Neural progenitor cell (in vitro differentiated cells): ENCODE measurements around the gene PPM1A. TPM values are rescaled to one million over a fixed set of nuclear protein-coding genes. Genes with fewer than 3 reads are reported as not detected.

Experiments
- DNase-seq: peaks from one replicate; pipeline ENCODE4 v3.0.0-alpha.2; 2016; ENCODE audit warnings: low spot score
- H2AFZ ChIP-seq: fragments of 200-600 bp; sonication (generic); replicated peaks from 2 replicates; pipeline ENCODE4 v1.6.1; 2016; ENCODE audit warnings: antibody characterized with exemption
- H3F3A ChIP-seq: fragments of 200-600 bp; sonication (generic); 2 replicates; pipeline ENCODE4 v1.6.1; 2016; ENCODE audit warnings: antibody characterized with exemption, low read depth
- H3K27ac ChIP-seq: fragments of 200-600 bp; sonication (generic); 2 replicates; pipeline ENCODE4 v1.5.1; 2016; ENCODE audit warnings: mild to moderate bottlenecking
- H3K27me3 ChIP-seq: fragments of 200-600 bp; sonication (generic); 2 replicates; pipeline ENCODE4 v1.6.1; 2016; ENCODE audit warnings: mild to moderate bottlenecking, moderate library complexity
- H3K36me3 ChIP-seq: fragments of 200-600 bp; sonication (generic); 2 replicates; pipeline ENCODE4 v1.5.1; 2016
- H3K4me1 ChIP-seq: fragments of 200-600 bp; sonication (generic); 2 replicates; pipeline ENCODE4 v1.6.1; 2016; ENCODE audit warnings: mixed run types
- H3K4me2 ChIP-seq: fragments of 200-600 bp; sonication (generic); 2 replicates; pipeline ENCODE4 v1.6.1; 2016
- H3K4me3 ChIP-seq: fragments of 200-600 bp; sonication (generic); 2 replicates; pipeline ENCODE4 v1.5.1; 2016
- H3K79me2 ChIP-seq: fragments of 200-600 bp; sonication (generic); 2 replicates; pipeline ENCODE4 v1.6.1; 2016; ENCODE audit warnings: low read depth
- H3K9ac ChIP-seq: fragments of 200-600 bp; sonication (generic); 2 replicates; pipeline ENCODE4 v1.6.1; 2016
- H3K9me3 ChIP-seq: fragments of 200-600 bp; sonication (generic); 2 replicates; pipeline ENCODE4 v1.5.1; 2016; ENCODE audit warnings: low read depth
- H4K20me1 ChIP-seq: fragments of 200-600 bp; sonication (generic); 2 replicates; pipeline ENCODE4 v1.6.1; 2016; ENCODE audit warnings: low read depth
- H3K27ac Mint-ChIP-seq: 3 replicates; pipeline ENCODE4 v1.8.0; 2021; ENCODE audit warnings: mixed read lengths
- H3K27me3 Mint-ChIP-seq: 2 replicates; pipeline ENCODE4 v1.8.0; 2022; ENCODE audit warnings: low read depth, mild to moderate bottlenecking, inconsistent platforms, moderate library complexity, mixed read lengths; ENCODE audit not compliant: insufficient read depth
- H3K36me3 Mint-ChIP-seq: 3 replicates; pipeline ENCODE4 v1.8.0; 2021; ENCODE audit warnings: mixed read lengths
- H3K4me1 Mint-ChIP-seq: 3 replicates; pipeline ENCODE4 v1.8.0; 2021; ENCODE audit warnings: mixed read lengths
- H3K4me3 Mint-ChIP-seq: 3 replicates; pipeline ENCODE4 v1.8.0; 2021; ENCODE audit warnings: mild to moderate bottlenecking, moderate library complexity, mixed read lengths
- H3K9me3 Mint-ChIP-seq: 3 replicates; pipeline ENCODE4 v1.8.0; 2020; ENCODE audit warnings: mixed read lengths
- CTCF ChIP-seq: fragments of 200-600 bp; sonication (generic); IDR thresholded peaks from 2 replicates; pipeline ENCODE4 v1.5.1; 2017; ENCODE audit warnings: antibody characterized with exemption, mild to moderate bottlenecking
- EZH2 ChIP-seq: fragments of 200-600 bp; sonication (generic); IDR thresholded peaks from 2 replicates; pipeline ENCODE4 v1.6.1; 2017; ENCODE audit warnings: antibody characterized with exemption, mild to moderate bottlenecking, moderate library complexity
- EZH2phosphoT487 ChIP-seq: fragments of 200-600 bp; sonication (generic); IDR thresholded peaks from 2 replicates; pipeline ENCODE4 v1.6.1; 2017; ENCODE audit warnings: antibody characterized with exemption
- total RNA-seq: library from RNA; depleted of rRNA; stranded (reverse); fragments of >200 nt; gene quantifications from 2 replicates; pipeline ENCODE4 v1.2.3, GENCODE V29; 2015; ENCODE audit warnings: low replicate concordance

The PPM1A gene
- total RNA-seq, 1 donor from 2014 or later = 55.0 TPM

GRCh38 chr14:60215520-60216420 is 33.3 kb upstream of the PPM1A start:
- H3F3A ChIP-seq = peaks cover 7% of the 10 kb centered on the region
- H3K4me3 ChIP-seq = no peak overlapping the region
- H3K4me1 ChIP-seq = peaks cover 22% of the 10 kb centered on the region
- peak overlapping the region; percentile 40 for H2AFZ ChIP-seq
- TF ChIP-seq EZH2phosphoT487 = no peak
- no peak for TF ChIP-seq EZH2
- no peak for TF ChIP-seq CTCF
- Mint-ChIP-seq H3K9me3 (no peaks in the 10 kb centered on the region), H3K36me3 (no peaks in the 10 kb centered on the region), H3K27me3 (peaks cover 2% of the 10 kb centered on the region), H3K4me1 (peaks cover 20% of the 10 kb centered on the region), H3K27ac (no peak overlapping the region), H3K4me3 (no peak overlapping the region)
- H4K20me1 ChIP-seq = no peaks in the 10 kb centered on the region
- H3K27ac ChIP-seq = no peak overlapping the region
- H3K9me3 ChIP-seq = no peaks in the 10 kb centered on the region
- no peak overlapping the region for H3K9ac ChIP-seq
- no peak for DNase-seq
- H3K36me3 ChIP-seq = no peaks in the 10 kb centered on the region
- H3K79me2 ChIP-seq = no peaks in the 10 kb centered on the region
- no peak overlapping the region for H3K4me2 ChIP-seq
- no peaks in the 10 kb centered on the region for H3K27me3 ChIP-seq

DNA sequence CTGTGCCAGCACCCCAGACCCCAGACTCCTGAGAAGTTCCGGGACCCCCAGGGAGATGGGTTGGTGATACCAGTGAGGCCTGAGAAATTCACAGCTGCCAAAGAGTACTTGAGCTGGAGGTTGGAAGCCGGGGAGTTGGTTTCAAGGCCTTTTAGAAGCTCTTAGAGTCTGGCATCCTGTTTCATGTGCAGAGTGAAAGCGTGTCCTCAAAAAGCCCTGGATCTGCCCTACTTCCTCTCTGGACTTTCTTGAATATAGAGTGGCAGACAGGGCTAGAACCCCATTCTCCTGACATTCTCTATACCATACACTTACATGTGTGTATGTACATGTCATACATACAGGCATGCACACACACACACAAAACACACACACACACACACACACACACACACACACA is 31.3 kb upstream of the PPM1A start:
- no peak for DNase-seq
- Mint-ChIP-seq H3K36me3 (no peaks in the 10 kb centered on the region), H3K27ac (no peak overlapping the region), H3K4me1 (peaks cover 11% of the 10 kb centered on the region), H3K27me3 (peaks cover 2% of the 10 kb centered on the region), H3K4me3 (no peak overlapping the region), H3K9me3 (no peaks in the 10 kb centered on the region)
- Histone ChIP-seq H3K27me3 (no peaks in the 10 kb centered on the region), H3K27ac (no peak overlapping the region), H3K4me2 (no peak overlapping the region), H3K79me2 (no peaks in the 10 kb centered on the region), H3K9me3 (no peaks in the 10 kb centered on the region), H3K9ac (no peak overlapping the region), H2AFZ (no peak overlapping the region), H3K36me3 (no peaks in the 10 kb centered on the region), H3F3A (peaks cover 4% of the 10 kb centered on the region), H3K4me1 (peaks cover 15% of the 10 kb centered on the region), H4K20me1 (no peaks in the 10 kb centered on the region), H3K4me3 (no peak overlapping the region)
- TF ChIP-seq CTCF (no peak), EZH2 (no peak), EZH2phosphoT487 (no peak)

- DNase-seq = no peak
These were observed 28.9 kb upstream of the PPM1A start for GRCh38 chr14:60220084-60220483.

More at GRCh38 chr14:60220084-60220483, 28.9 kb upstream of the PPM1A start:
- Mint-ChIP-seq H3K36me3 (no peaks in the 10 kb centered on the region), H3K4me1 (peaks cover 11% of the 10 kb centered on the region), H3K9me3 (no peaks in the 10 kb centered on the region), H3K4me3 (no peak overlapping the region), H3K27me3 (no peaks in the 10 kb centered on the region), H3K27ac (no peak overlapping the region)
- H3K36me3 ChIP-seq = no peaks in the 10 kb centered on the region
- H3K4me1 ChIP-seq = peaks cover 11% of the 10 kb centered on the region
- no peaks in the 10 kb centered on the region for H3K9me3 ChIP-seq
- H3K79me2 ChIP-seq = no peaks in the 10 kb centered on the region
- H2AFZ ChIP-seq = no peak overlapping the region
- H3F3A ChIP-seq = peaks cover 2% of the 10 kb centered on the region
- no peak overlapping the region for H3K4me3 ChIP-seq
- H3K27ac ChIP-seq = no peak overlapping the region
- TF ChIP-seq EZH2phosphoT487 (no peak), EZH2 (no peak), CTCF (no peak)
- no peaks in the 10 kb centered on the region for H3K27me3 ChIP-seq
- H3K9ac ChIP-seq = no peak overlapping the region
- H3K4me2 ChIP-seq = no peak overlapping the region
- no peaks in the 10 kb centered on the region for H4K20me1 ChIP-seq
